GM18858 (cell line): Measurements from ENCODE around the gene ERLIN1.

ENCODE experiments used
- ATAC-seq: cut with Tn5 transposase; IDR thresholded peaks from one replicate; pipeline ENCODE4 v1.9.1; 2021; ENCODE audit not compliant: unreplicated experiment

Gene ERLIN1

DNA sequence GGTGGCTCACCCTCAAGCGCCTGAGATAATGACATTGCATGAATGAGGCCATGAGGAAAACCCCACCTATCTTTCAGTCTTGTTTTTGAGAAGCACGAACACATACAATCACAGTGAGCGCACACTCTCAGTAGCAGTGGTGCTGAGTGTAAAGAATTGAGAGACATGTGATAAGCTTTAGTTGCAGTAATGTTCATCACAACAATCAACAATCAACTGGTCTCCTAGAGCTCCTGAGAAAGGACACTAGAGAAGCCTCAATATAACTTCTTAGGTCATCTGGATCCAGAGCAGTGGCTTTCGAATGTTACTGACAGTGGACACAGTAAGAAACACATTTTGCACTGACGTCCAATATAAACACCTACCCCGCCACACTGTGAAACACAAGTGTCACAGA is 12.8 kb downstream of the ERLIN1 start:
- ATAC-seq: no peak

DNA sequence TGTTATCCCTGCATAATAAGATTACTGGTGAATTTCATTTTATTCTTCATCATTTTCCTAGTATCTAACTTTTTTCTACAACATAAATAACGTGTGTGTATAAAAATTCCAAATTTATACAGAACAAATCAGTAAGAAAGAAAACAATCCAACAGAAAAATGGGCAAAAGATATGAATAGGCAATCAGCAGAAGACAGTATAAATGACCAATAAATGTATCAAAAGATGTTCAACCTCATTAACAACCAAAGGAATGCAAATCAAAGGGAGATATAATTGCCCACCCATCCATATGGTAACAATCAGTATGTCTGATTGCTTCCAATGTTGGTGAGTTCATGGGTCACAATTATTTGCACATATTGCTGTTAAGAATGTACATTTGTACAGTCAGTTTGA is 13.5 kb downstream of the ERLIN1 start:
- no peak for ATAC-seq

DNA sequence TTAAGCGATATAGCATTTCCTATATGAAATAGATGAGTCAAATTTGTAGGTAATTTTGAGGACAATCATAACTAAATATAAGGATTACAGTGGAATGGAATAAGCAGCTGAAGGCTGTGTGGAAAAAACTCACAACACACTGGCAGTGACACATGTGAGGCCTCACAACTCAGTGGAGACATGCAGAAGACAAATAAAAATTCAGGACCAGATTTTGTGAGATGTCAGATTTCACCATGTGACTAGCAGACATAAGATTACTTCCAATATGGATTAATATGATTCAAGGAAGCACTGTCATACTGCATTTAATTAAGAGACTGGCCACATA is 17.6 kb downstream of the ERLIN1 start:
- no peak for ATAC-seq

DNA sequence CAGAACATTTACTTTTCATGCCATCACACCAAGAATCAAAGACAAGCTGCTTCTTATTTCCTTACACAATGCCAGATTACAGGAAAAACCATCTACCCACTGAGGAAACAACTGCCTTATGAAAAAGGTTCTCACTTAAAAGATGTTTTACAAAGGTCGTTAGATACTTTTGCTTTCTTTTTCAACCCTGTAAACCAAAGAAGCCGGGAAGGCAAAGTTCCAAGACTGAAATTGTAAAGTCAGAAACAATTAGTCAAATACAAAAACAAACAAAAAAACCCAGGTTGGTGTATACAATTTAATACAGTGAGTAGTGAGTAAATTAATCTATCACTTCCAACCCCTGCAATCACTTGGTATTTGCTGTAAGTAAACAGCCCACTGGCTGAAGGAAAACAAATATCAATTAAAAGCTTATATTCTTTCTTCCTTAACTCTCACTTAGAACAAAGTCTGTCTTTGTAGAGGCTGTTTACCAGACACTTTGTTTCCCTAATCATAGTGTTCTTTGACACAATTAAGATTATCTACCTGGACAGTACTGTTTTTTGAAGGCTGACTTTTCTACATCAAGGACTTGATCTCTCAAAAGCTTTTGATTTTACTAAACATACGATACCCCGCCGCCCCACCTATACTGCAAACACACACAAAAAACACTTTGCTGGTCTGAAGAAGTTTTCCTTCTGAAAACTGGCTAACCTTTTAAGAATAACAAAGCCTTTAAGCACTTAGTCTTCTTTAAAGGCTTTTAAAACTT is 18.1 kb downstream of the ERLIN1 start:
- ATAC-seq: no peak

DNA sequence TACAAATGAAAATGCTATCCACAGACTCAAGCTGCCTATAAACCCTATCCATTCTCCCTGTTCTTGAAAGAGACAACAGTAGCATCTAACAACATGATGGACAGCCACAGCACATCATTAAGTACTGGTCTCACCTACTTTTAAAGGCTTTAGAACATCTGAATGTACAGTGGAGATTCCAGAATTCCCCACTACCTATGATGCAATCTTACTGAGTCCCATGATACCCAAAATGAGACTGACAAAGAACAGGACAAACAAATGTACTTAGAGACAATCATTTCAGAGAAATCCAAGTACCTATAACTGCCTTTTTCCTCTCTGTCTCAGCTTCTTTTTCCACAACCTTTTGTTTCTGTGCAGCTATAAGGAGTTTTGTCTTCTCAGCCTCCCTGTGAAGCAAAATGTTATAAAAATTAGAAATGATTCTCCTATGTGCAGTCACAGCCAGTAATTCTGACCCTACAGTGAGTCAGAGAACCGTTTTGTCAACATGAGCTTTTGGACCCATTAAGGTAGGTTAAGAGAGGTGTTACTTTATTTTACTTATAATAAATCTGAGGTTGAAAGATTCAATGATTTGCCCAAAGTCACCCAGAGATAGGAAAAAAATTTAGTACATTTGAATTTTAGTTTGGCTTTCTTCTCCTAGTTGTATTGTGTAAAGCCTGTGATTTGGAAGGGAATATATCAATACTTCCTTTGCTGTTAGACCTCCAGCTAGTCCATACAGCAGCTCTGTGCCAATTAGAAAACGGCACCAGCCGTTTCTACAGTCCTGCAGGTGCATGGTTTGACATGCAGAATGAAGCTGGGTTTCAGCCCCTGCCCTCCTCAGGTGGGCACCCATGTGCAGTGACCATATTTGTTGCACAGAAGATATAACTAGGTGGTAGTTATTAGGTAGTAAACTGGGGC is 21.9 kb downstream of the ERLIN1 start:
- no peak for ATAC-seq

DNA sequence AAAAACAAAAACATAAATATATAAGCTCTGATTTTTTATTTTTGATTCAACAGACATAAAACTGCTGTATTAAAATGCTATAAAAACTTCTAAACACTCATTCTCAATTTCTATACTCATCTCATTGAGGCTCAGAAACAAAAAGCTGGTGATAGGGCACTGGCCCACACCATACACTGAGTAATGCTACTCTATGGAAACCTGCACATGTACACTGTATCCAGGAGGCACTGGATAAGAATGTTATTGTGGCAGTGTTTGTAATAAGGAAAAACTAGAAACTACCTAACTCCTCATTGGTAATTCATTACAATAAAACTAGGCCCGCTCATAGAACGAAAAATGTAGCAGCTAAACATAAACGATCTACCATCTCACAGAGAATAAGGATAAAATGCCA is 23.1 kb downstream of the ERLIN1 start:
- no peak for ATAC-seq

DNA sequence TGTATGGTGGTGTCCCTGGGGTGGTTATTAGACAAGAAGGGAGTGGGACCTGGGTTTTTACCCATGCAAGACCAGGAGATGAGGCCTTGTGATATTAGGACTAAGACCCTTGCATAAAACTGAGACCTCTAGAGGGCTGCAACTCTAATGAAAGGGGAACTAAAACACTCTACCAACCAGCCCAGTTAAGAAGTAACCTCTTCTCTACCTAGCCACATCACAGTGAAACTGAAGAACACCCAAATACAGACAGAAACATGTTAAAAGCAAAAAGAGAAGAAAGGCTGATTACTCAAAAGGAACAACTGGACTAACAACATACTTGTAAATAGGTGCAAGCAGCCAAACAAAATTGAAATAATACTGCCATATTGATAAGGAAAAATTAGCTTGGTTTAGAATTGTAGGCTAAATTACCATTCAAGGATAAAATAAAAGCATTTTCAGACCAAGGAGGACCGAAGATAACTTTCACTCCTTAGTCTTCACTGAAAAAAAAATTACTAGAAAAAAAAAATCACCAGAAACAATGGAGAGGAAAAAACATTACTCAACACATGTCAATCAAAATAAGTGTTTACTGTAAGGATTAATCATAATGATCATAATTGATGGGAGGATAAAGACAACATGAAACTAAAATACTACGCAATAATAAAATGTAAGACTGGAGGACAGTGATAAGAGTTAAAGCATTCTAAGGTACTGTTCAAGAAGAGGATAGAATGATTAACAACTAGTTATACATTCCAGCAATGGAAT is 27.6 kb downstream of the ERLIN1 start:
- peak; percentile 87 for ATAC-seq

DNA sequence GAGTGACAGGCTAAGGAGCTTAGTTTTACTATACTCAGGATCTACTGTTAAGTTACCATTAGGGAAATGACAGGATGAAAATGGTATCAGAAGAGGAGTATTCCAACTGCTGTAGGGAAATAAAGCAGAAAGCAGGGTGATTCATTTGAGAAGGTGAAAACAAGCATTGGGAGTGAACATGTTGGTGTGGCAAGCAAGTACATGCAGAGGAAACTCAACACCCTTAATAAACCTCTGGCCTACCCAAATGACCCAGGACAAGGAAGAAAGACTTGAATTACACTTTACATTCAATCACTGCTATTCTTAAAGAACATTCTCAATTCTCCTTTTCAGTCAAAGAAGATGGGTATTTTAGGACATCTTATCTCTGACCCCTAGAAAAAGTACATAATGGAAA is 28.7 kb downstream of the ERLIN1 start:
- no peak for ATAC-seq

DNA sequence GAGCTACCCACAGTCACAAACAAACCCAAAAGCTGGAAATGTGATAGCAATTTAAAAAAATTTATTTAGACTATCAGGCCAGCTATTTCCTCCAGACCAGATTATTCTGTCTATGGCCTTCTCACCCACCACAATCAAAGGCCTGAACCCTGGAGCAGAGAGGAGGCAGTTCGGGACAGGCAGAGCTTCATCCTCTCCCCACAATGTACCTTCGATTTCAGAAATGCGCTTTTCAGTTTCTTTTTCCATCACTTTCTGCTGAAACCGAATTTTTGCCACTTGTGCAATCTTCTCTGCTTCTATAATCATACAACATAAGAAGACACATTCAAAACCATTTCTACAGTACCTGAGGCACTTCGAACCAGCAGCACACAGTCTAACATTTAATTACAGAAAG is 29.9 kb downstream of the ERLIN1 start:
- ATAC-seq: no peak

DNA sequence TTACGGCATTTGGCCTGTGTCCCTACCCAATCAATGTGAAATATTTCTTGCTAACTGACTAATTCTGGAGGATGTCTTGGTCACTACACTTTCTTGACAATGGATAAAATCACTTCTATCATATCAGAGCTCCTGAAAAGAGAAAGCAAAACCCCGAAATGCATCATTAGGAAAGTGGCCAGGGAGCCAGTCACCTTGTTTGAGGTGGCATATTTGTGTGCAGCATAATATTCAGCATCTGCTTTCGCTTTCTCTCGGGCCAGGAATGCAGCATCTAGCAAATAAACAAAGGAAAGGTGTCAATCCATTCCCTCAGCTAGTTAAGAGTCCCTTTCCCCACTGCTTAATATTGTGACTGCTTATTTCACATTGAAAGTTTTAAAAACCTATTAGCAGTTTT is 31.2 kb downstream of the ERLIN1 start:
- ATAC-seq: no peak

DNA sequence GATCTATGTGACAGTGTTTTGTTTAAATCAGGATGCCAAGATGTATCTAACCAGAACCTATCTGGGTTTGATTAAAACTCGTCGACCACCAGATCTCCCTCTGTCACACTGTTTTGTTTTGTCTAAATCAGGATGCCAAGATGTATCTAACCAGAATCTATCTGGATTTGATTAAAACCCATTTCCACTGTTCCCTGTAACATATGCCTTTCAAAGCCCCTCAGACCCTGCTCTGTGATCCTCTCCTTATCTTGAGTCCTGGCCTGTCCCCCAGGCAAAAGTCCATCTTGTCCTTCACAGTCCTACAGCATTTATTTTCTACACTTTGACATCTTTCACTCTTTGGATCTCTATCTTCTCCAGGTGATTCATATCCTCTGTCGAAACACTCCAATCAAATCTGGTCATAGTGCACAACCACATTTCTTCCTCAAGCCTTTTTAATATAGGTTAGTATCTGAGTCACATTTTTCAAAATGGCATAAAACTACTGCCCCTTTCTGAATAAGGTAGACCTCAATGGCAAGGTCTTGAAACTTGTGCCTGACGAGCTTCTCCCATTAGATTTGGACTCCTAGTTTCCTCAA is 32.5 kb downstream of the ERLIN1 start:
- no peak for ATAC-seq

DNA sequence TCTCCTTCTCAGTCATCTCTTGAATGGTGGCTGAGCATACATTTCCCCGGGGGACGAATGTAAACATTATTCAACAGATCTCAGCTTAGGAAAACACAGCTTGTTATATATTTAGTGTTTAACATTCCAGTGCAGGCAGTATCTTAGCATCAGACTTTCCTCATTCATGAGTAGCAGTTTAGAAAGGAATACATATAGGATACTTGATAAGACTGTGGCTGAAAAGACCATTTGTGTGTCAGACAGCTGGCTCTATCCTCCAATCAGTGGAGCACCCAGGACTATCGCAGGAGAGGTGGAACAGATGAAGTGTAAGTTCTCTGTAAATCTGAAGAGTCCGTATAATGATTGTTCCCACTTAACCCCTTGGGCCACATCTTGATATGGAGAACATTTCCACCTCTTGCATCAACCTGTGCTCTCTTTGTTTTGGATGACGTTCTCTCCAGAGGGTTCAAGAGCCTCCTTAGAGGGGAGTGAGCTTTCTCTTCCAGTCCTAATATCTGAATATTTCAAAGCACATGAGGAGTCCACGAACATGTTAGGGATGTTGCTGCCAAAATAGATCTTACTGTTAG is 34.0 kb downstream of the ERLIN1 start:
- ATAC-seq: no peak

DNA sequence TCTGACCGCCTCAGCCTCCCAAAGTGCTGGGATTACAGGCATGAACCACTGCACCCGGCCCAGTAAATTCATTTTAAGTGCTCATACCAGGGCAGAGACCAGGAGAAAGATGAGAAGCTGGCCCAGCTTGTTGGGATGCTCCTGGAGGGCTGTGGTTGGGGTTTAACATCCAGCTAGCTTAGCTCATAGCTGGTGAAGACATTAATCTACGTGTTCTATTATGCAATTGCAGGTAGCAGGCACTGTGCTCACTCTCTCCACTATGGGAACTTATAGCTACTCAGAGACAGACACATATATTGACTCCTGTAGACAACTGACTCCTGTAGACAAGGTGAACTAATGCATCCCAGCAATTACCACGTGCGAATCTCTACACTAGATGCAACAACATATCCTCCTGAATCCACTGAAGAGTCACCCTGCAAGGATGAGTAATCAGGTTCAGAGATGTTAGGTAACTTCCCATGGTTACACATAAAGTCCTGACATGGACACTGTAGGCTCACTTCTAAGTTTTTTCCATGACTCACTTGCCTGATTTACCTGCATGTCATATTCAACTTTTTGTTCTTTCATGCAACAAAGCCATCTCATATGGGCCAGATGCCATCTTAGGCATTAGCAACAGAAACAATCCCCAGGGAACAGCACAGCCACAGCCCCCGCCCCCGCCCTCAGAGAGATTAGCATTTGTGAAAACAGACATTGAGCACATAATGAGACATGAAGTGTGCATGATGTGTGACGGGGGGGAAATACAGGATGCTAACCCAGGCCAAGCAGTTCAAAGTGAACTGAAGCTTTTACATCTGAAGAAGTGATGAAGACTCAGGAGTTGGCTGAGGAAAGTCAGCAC is 37.2 kb downstream of the ERLIN1 start:
- ATAC-seq: peak; percentile 82

DNA sequence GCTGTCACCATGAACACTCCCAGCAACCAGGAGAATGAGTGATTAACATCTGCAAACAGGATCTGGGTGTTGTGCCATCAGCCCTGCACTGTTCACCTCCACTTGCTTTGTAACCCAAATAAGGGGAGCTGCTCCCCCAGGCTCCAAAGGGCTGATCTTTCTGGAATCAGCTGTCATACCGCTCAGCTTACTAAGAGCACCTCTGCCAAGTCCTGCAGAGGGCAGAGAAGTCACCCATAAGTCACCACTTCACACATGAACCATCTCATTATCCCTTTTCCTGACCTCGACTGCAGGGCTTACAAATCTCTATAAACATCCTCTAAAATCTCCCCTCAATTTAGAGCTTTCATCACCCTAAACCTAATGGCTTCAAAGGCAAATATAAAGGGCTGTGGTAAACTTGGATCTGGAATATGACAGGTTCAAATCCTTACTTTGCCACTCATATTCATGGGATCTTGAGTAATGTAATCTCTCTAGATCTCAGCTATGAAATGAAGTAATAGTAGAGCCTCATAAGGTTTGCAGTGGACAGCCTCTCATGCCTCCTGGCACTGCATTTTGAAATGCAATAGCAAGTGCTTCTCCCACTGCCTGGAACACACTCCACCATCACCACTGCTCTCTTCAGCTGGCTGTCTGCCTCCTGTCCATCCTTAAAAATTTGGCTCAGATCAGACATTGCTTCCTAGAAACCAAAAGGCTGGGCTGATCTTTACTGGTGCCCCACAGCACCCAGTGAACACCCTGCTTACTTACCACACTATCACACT is 38.8 kb downstream of the ERLIN1 start:
- no peak for ATAC-seq

DNA sequence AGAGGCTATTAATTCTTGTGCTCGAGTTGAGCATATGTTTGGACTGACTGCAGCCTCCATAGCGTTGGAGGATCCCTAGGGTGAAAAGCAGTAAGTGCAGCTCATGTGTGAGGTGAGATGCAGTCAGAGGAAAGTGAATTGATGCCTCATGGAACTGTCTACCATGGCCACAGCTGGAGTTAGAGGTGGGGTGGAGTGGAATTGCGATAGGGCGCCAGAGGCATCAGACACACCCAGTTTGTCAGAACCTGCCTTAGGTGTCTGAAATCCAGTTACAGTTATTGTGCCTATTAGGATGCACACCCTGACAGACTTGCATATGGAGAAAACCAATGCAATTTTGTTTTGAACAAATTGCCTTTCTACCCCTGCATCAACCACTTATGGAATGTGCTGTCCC is 39.4 kb downstream of the ERLIN1 start:
- ATAC-seq: no peak

DNA sequence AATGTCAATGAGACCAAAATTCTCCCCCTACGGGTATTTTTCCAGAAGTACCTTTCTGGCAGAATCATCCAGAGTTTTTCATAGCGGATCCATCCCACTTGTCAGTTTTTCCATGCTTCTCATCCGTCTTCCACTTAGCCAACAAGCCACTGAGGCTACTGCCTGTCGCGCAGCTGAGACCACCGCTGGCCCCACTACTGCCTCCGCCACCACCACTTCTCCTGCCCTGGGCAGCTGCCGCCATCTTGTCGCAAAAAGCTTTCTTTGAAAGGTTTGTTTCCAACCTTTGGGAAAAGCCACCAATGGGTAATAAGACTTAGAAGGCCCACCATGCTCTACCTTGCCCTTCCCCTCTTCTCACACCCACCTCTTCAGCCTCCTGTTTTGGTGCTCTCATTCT is 42.1 kb downstream of the ERLIN1 start:
- ATAC-seq: no peak

DNA sequence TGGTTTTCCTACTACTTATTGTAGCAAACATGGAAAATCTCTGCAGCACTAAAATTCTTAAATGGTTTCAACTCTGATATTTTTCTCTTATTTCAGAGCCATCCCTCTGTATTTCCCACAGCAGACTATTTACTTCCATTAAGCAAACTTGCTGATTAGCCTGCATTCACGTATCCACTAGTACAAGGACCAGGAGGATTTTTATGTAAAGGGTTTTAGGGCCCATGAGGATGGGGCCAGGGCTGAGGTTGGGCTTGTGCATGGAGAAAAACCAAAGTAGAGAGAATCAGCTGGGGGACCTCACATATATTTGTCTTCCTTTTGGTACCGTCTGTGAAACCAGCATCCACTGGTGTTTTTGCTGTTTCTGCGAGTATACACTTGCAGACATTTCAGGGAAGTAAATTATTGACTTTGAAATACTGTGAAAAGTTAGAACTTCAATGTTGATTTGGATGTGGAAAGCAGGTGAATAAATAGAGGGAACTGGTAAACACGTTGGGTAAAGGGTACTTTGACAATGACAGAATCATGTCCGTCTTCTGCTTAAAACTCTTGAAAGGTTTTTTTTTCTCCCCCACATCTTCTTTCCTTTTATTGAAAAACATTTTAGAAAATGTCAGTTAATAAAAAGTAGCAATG is 44.3 kb downstream of the ERLIN1 start:
- ATAC-seq: no peak

DNA sequence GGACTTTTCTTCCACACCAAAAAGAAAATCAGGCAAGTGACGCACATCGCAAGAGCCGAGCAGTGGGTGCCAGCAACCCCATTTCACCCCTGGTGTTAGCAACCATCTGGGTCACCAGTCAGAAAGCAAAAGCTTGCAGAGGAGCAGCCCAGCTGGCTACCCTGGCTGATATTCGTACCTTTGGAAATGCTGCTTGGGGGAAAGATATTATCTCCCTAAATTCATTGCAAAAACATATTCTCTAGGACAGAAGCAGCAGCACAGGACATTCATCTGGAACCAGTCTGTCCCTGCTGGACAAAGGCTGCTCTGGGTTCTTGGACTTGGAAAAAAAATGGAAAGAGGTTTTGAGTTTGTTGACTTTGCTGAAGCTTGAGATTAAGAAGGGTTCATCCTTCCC is 45.8 kb downstream of the ERLIN1 start:
- ATAC-seq: no peak
